Measurements from ENCODE around the gene GZF1. TPM values are rescaled to one million over a fixed set of nuclear protein-coding genes. Genes with fewer than 3 reads are reported as not detected.

Gene GZF1
- total and polyA plus RNA-seq, 2 donors from 2014 or later: 7.7 to 14.1 TPM

- Histone ChIP-seq H3K27ac (ENCODE audit: low read depth in 2 of 2, low read length in 2 of 2) (no peak overlapping the region), H3K9ac (ENCODE audit: low read length in 3 of 3) (no peak overlapping the region), H3K9me3 (ENCODE audit: control insufficient read depth in 2 of 3, insufficient read depth in 1 of 3, low read length in 3 of 3) (no peaks in the 10 kb centered on the region), H3K36me3 (ENCODE audit: control insufficient read depth in 2 of 3, insufficient read depth in 3 of 3, low read length in 3 of 3) (peaks cover 11 to 52% (median 28%) of the 10 kb centered on the region in 3 donors), H3K4me3 (ENCODE audit: low read length in 3 of 3) (no peak overlapping the region), H3K27me3 (ENCODE audit: control insufficient read depth, insufficient read depth, low read length) (no peaks in the 10 kb centered on the region), H3K4me1 (ENCODE audit: control insufficient read depth in 2 of 3, insufficient read depth in 2 of 3, low read depth in 1 of 3, low read length in 3 of 3) (peaks cover 0 to 26% (median 5%) of the 10 kb centered on the region in 3 donors)
- TF ChIP-seq CTCF (IDR thresholded peaks at IDR 0.05; ENCODE audit: borderline replicate concordance, extremely low read depth, insufficient read depth): no peak
- FAIRE-seq: no peak
- DNase-seq: no peak
- intact Hi-C loops (cut with DNase I): no loop called here
These were observed 9.5 kb downstream of the GZF1 start for GRCh38 chr20:23371496-23371895.

DNA sequence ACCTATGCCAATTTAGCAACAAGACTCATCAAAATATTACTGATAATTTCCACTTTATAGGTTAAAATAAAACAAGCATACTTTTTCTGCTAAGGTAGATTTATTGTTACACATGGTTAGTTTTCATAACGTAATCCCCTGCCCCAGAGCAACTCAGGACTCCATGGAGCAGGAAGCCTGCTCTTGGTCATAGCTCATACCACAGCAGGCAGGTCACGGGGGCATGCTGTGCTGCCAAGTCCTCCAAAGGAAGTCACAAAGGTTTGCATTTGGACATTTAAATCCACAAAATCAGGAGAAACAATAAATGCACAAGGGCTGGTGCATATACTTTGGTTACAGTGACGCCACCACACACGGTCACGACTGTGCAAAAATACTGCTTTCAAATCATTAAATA is 12.5 kb downstream of the GZF1 start:
- H3K9ac ChIP-seq (ENCODE audit: low read length in 3 of 3): no peak overlapping the region
- intact Hi-C loops (cut with DNase I): no loop called here
- H3K4me3 ChIP-seq (ENCODE audit: low read length in 3 of 3): no peak overlapping the region
- no peak for FAIRE-seq
- H3K36me3 ChIP-seq (ENCODE audit: control insufficient read depth in 2 of 3, insufficient read depth in 3 of 3, low read length in 3 of 3): peaks cover 11 to 53% (median 29%) of the 10 kb centered on the region in 3 donors
- H3K27ac ChIP-seq (ENCODE audit: low read depth in 2 of 2, low read length in 2 of 2): no peak overlapping the region
- no peak for TF ChIP-seq CTCF (IDR thresholded peaks at IDR 0.05; ENCODE audit: borderline replicate concordance, extremely low read depth, insufficient read depth)
- H3K27me3 ChIP-seq (ENCODE audit: control insufficient read depth, insufficient read depth, low read length): no peaks in the 10 kb centered on the region
- H3K4me1 ChIP-seq (ENCODE audit: control insufficient read depth in 2 of 3, insufficient read depth in 2 of 3, low read depth in 1 of 3, low read length in 3 of 3): peaks cover 0 to 6% (median 2%) of the 10 kb centered on the region in 3 donors
- H3K9me3 ChIP-seq (ENCODE audit: control insufficient read depth in 2 of 3, insufficient read depth in 1 of 3, low read length in 3 of 3): no peaks in the 10 kb centered on the region
- no peak for DNase-seq

GRCh38 chr20:23375827-23376226 is 13.8 kb downstream of the GZF1 start:
- no peak overlapping the region for H3K27ac ChIP-seq (ENCODE audit: low read depth in 2 of 2, low read length in 2 of 2)
- no peak overlapping the region for H3K9ac ChIP-seq (ENCODE audit: low read length in 3 of 3)
- H3K4me1 ChIP-seq (ENCODE audit: control insufficient read depth in 2 of 3, insufficient read depth in 2 of 3, low read depth in 1 of 3, low read length in 3 of 3): peaks cover 0 to 6% (median 2%) of the 10 kb centered on the region in 3 donors
- no peak for TF ChIP-seq CTCF (IDR thresholded peaks at IDR 0.05; ENCODE audit: borderline replicate concordance, extremely low read depth, insufficient read depth)
- H3K27me3 ChIP-seq (ENCODE audit: control insufficient read depth, insufficient read depth, low read length): no peaks in the 10 kb centered on the region
- no peak for FAIRE-seq
- no peak overlapping the region for H3K4me3 ChIP-seq (ENCODE audit: low read length in 3 of 3)
- DNase-seq: no peak
- peaks cover 6 to 41% (median 21%) of the 10 kb centered on the region in 3 donors for H3K36me3 ChIP-seq (ENCODE audit: control insufficient read depth in 2 of 3, insufficient read depth in 3 of 3, low read length in 3 of 3)
- no peaks in the 10 kb centered on the region for H3K9me3 ChIP-seq (ENCODE audit: control insufficient read depth in 2 of 3, insufficient read depth in 1 of 3, low read length in 3 of 3)
- intact Hi-C loops (cut with DNase I): no loop called here

DNA sequence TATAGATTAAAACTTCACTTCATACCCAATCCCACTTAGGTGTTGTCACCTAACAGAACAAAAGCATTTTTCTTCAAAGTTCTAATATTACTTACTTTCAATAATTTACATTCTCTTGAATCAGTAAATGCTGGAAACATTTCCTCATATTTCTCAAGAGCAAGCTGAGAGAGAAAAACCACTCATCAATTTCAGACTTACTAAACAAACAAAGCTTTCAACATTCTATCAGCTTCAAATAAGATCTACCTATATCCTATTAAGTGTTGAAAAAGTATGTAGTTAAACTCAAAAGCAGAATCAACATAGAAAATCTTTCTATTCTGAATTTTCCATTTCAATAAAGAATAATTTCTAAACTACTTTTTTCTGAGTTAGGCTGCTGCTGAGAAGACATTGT is 17.8 kb downstream of the GZF1 start:
- Histone ChIP-seq H3K9ac (ENCODE audit: low read length in 3 of 3) (no peak overlapping the region), H3K4me3 (ENCODE audit: low read length in 3 of 3) (no peak overlapping the region), H3K9me3 (ENCODE audit: control insufficient read depth in 2 of 3, insufficient read depth in 1 of 3, low read length in 3 of 3) (no peaks in the 10 kb centered on the region), H3K27me3 (ENCODE audit: control insufficient read depth, insufficient read depth, low read length) (no peaks in the 10 kb centered on the region), H3K4me1 (ENCODE audit: control insufficient read depth in 2 of 3, insufficient read depth in 2 of 3, low read depth in 1 of 3, low read length in 3 of 3) (peaks cover 0 to 2% (median 0%) of the 10 kb centered on the region in 3 donors), H3K36me3 (ENCODE audit: control insufficient read depth in 2 of 3, insufficient read depth in 3 of 3, low read length in 3 of 3) (peaks cover 0 to 30% (median 11%) of the 10 kb centered on the region in 3 donors), H3K27ac (ENCODE audit: low read depth in 2 of 2, low read length in 2 of 2) (no peak overlapping the region)
- intact Hi-C loops (cut with DNase I): no loop called here
- no peak for FAIRE-seq
- no peak for TF ChIP-seq CTCF (IDR thresholded peaks at IDR 0.05; ENCODE audit: borderline replicate concordance, extremely low read depth, insufficient read depth)
- DNase-seq: no peak

All from kidney (tissue), 14 donors.